ENCODE results near the gene HTR3E.

Gene HTR3E

DNA sequence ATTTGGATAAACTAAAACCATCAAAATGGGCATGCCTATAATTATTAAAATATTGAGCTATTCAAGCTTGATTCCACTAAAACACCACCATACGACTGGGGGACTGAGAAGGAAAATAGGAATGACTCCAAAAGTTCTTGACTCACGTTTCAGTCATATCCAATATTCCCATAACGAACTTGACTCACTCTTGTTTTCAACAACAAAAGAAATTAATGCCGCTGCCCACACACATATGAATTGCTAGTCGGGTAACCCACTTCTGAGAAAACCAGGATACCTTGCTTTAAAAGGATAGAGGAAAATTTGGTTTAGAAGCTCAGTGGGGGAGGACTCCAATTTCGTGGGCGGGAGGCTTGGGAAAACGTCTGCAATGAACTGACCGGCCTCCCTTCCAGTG lies 38.8 kb upstream of the HTR3E start:
- TF ChIP-seq EZH2phosphoT487 (conservative IDR thresholded peaks at IDR 0.05; ENCODE audit: low read length): no peak
- TF ChIP-seq, protein P1, sequence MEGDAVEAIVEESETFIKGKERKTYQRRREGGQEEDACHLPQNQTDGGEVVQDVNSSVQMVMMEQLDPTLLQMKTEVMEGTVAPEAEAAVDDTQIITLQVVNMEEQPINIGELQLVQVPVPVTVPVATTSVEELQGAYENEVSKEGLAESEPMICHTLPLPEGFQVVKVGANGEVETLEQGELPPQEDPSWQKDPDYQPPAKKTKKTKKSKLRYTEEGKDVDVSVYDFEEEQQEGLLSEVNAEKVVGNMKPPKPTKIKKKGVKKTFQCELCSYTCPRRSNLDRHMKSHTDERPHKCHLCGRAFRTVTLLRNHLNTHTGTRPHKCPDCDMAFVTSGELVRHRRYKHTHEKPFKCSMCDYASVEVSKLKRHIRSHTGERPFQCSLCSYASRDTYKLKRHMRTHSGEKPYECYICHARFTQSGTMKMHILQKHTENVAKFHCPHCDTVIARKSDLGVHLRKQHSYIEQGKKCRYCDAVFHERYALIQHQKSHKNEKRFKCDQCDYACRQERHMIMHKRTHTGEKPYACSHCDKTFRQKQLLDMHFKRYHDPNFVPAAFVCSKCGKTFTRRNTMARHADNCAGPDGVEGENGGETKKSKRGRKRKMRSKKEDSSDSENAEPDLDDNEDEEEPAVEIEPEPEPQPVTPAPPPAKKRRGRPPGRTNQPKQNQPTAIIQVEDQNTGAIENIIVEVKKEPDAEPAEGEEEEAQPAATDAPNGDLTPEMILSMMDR (IDR thresholded peaks at IDR 0.05; ENCODE audit: insufficient read depth, low read length, poor library complexity, severe bottlenecking): no peak
- Histone ChIP-seq H3K9ac (ENCODE audit: low read length) (no peak overlapping the region), H3K36me3 (ENCODE audit: low read length) (no peaks in the 10 kb centered on the region), H3K4me3 (ENCODE audit: insufficient read depth, low read length, poor library complexity, severe bottlenecking) (no peak overlapping the region), H2AFZ (ENCODE audit: low read depth, low read length, severe bottlenecking) (no peak overlapping the region), H3K9me2 (replicated peaks; ENCODE audit: insufficient read depth, low read length) (no peaks in the 10 kb centered on the region), H3K27ac (ENCODE audit: low read depth, low read length) (no peak overlapping the region), H3K27me3 (ENCODE audit: low read length) (no peaks in the 10 kb centered on the region), H4K20me1 (ENCODE audit: low read depth, low read length) (no peaks in the 10 kb centered on the region), H3K4me2 (ENCODE audit: low read depth, low read length, poor library complexity, severe bottlenecking) (no peak overlapping the region), H3K79me2 (ENCODE audit: insufficient read depth, low read length) (no peaks in the 10 kb centered on the region), H3K9me3 (ENCODE audit: insufficient read depth, low read length) (no peaks in the 10 kb centered on the region), H3F3A (ENCODE audit: insufficient read depth) (no peaks in the 10 kb centered on the region)

DNA sequence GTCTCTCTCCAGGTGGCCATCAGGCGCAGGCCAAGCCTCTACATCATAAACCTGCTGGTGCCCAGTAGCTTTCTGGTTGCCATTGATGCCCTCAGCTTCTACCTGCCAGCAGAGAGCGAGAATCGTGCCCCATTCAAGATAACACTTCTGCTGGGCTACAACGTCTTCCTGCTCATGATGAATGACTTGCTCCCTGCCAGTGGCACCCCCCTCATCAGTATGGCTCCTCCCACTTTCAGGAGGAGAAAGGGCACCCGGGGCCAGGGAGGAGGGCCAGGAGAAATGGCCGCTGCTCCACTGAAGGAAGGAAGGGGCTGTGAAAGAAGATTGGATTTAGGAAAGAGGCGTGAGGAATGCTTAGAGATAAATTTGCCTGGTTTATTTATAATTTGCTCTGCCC lies 37.4 kb upstream of the HTR3E start:
- Histone ChIP-seq H3K4me2 (ENCODE audit: low read depth, low read length, poor library complexity, severe bottlenecking) (no peak overlapping the region), H3K9me2 (replicated peaks; ENCODE audit: insufficient read depth, low read length) (no peaks in the 10 kb centered on the region), H3K36me3 (ENCODE audit: low read length) (no peaks in the 10 kb centered on the region), H3K27ac (ENCODE audit: low read depth, low read length) (no peak overlapping the region), H3K27me3 (ENCODE audit: low read length) (no peaks in the 10 kb centered on the region), H3F3A (ENCODE audit: insufficient read depth) (no peaks in the 10 kb centered on the region), H3K9ac (ENCODE audit: low read length) (no peak overlapping the region), H3K4me3 (ENCODE audit: insufficient read depth, low read length, poor library complexity, severe bottlenecking) (no peak overlapping the region), H4K20me1 (ENCODE audit: low read depth, low read length) (no peaks in the 10 kb centered on the region), H2AFZ (ENCODE audit: low read depth, low read length, severe bottlenecking) (no peak overlapping the region), H3K9me3 (ENCODE audit: insufficient read depth, low read length) (no peaks in the 10 kb centered on the region), H3K79me2 (ENCODE audit: insufficient read depth, low read length) (no peaks in the 10 kb centered on the region)
- TF ChIP-seq, protein P1 (IDR thresholded peaks at IDR 0.05; ENCODE audit: insufficient read depth, low read length, poor library complexity, severe bottlenecking): no peak
- TF ChIP-seq EZH2phosphoT487 (conservative IDR thresholded peaks at IDR 0.05; ENCODE audit: low read length): no peak

DNA sequence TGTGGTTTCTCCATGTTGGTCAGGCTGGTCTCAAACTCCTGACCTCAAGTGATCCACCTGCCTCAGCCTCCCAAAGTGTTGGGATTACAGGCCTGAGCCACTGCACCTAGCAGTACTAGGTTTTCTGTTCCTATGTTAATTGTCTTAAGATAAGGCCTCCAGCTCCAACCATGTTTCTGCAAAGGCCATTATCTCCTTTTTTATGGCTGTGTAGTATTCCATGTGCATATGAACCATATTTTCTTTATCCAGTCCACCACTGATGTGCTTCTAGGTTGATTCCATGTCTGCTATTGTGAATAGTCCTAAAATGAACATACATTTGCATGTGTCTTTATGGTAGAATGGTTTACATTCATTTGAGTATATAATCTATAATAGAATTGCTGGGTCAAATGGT lies 34.2 kb upstream of the HTR3E start:
- no peak overlapping the region for H3K4me3 ChIP-seq (ENCODE audit: insufficient read depth, low read length, poor library complexity, severe bottlenecking)
- H4K20me1 ChIP-seq (ENCODE audit: low read depth, low read length): no peaks in the 10 kb centered on the region
- H3K36me3 ChIP-seq (ENCODE audit: low read length): no peaks in the 10 kb centered on the region
- no peaks in the 10 kb centered on the region for H3K79me2 ChIP-seq (ENCODE audit: insufficient read depth, low read length)
- TF ChIP-seq EZH2phosphoT487 (conservative IDR thresholded peaks at IDR 0.05; ENCODE audit: low read length): no peak
- TF ChIP-seq, protein P1 (IDR thresholded peaks at IDR 0.05; ENCODE audit: insufficient read depth, low read length, poor library complexity, severe bottlenecking): no peak
- H3K9me2 ChIP-seq (replicated peaks; ENCODE audit: insufficient read depth, low read length): no peaks in the 10 kb centered on the region
- no peaks in the 10 kb centered on the region for H3F3A ChIP-seq (ENCODE audit: insufficient read depth)
- H3K9ac ChIP-seq (ENCODE audit: low read length): no peak overlapping the region
- H2AFZ ChIP-seq (ENCODE audit: low read depth, low read length, severe bottlenecking): no peak overlapping the region
- H3K27ac ChIP-seq (ENCODE audit: low read depth, low read length): no peak overlapping the region
- H3K9me3 ChIP-seq (ENCODE audit: insufficient read depth, low read length): no peaks in the 10 kb centered on the region
- H3K4me2 ChIP-seq (ENCODE audit: low read depth, low read length, poor library complexity, severe bottlenecking): no peak overlapping the region
- H3K27me3 ChIP-seq (ENCODE audit: low read length): no peaks in the 10 kb centered on the region
